ENCODE results near the gene FOXP4.

DNA sequence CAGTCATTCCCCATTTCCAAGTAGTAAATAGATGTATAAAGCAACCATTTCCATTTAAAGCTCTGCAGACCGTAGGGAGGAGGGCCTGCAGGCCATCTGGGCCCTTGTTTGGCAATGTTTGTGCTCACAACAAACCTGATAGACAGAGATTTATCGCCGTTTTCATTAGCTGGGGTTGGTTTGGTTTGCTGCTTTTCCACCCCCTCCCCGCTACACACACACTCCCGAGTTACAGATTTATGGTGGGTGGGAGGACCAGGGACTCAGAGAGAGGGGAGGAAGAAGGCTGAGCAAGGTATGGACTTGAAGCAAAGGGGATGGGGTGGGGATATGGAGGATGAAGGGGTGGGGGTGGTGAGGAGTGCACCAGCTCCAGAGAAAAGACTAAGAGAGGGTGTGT lies 36.6 kb upstream of the FOXP4 start:
- TF ChIP-seq, protein P1, sequence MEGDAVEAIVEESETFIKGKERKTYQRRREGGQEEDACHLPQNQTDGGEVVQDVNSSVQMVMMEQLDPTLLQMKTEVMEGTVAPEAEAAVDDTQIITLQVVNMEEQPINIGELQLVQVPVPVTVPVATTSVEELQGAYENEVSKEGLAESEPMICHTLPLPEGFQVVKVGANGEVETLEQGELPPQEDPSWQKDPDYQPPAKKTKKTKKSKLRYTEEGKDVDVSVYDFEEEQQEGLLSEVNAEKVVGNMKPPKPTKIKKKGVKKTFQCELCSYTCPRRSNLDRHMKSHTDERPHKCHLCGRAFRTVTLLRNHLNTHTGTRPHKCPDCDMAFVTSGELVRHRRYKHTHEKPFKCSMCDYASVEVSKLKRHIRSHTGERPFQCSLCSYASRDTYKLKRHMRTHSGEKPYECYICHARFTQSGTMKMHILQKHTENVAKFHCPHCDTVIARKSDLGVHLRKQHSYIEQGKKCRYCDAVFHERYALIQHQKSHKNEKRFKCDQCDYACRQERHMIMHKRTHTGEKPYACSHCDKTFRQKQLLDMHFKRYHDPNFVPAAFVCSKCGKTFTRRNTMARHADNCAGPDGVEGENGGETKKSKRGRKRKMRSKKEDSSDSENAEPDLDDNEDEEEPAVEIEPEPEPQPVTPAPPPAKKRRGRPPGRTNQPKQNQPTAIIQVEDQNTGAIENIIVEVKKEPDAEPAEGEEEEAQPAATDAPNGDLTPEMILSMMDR (IDR thresholded peaks at IDR 0.05): no peak
- TF ChIP-seq POLR2A (IDR thresholded peaks at IDR 0.05; ENCODE audit: low read depth) (no peak), POLR2AphosphoS5 (IDR thresholded peaks at IDR 0.05) (no peak), EP300 (IDR thresholded peaks at IDR 0.05) (no peak)
